HG02943 (cell line): ENCODE measurements around the gene IL22.
"Not testable (repeated sequence)": the region's sequence is repeated elsewhere in the genome, so short reads cannot be mapped to it uniquely, and the experiment has no call there.

ENCODE experiments used
- ATAC-seq: cut with Tn5 transposase; IDR thresholded peaks from one replicate; pipeline ENCODE4 v1.9.1; 2021; ENCODE audit warnings: mild to moderate bottlenecking, low read depth, moderate library complexity; ENCODE audit not compliant: unreplicated experiment

The IL22 gene

GRCh38 chr12:68231691-68232090 is 21.7 kb downstream of the IL22 start:
- no peak for ATAC-seq

GRCh38 chr12:68231229-68231628 is 22.2 kb downstream of the IL22 start:
- ATAC-seq: no peak

- no peak for ATAC-seq
These were observed 23.4 kb downstream of the IL22 start for GRCh38 chr12:68229956-68230355.

- ATAC-seq: no peak
These were observed 26.0 kb downstream of the IL22 start for GRCh38 chr12:68227356-68227755.

GRCh38 chr12:68225576-68226476 is 27.6 kb downstream of the IL22 start, which contains the start of gene IL26:
TSS of gene IL26 (minus strand) at chr12:68225810. CDS start at chr12:68225756, 54 bp downstream.
- ATAC-seq: no peak

- no peak for ATAC-seq
These were observed 28.7 kb downstream of the IL22 start for GRCh38 chr12:68224613-68225285.

- ATAC-seq: peak; percentile 86
These were observed 30.2 kb downstream of the IL22 start for GRCh38 chr12:68223067-68223747.

- ATAC-seq: no peak
These were observed 31.1 kb downstream of the IL22 start for GRCh38 chr12:68222326-68222725.

- no peak for ATAC-seq
These were observed 31.9 kb downstream of the IL22 start for GRCh38 chr12:68221497-68221896.

GRCh38 chr12:68210875-68211274 is 42.5 kb downstream of the IL22 start:
- no peak for ATAC-seq

- ATAC-seq: not testable (repeated sequence)
These were observed 44.2 kb downstream of the IL22 start for GRCh38 chr12:68209048-68209728.

- no peak for ATAC-seq
These were observed 46.1 kb downstream of the IL22 start for GRCh38 chr12:68207276-68207675.

GRCh38 chr12:68206446-68206845 is 47.0 kb downstream of the IL22 start:
- no peak for ATAC-seq

- ATAC-seq: no peak
These were observed 49.9 kb downstream of the IL22 start for GRCh38 chr12:68203460-68203875.

- ATAC-seq: no peak
These were observed 52.5 kb downstream of the IL22 start for GRCh38 chr12:68200854-68201253.

- no peak for ATAC-seq
These were observed 54.3 kb downstream of the IL22 start for GRCh38 chr12:68199127-68199526.

- ATAC-seq: no peak
These were observed 54.8 kb downstream of the IL22 start for GRCh38 chr12:68198507-68199086.
